ENCODE measurements around the gene PKNOX2. TPM values are rescaled to one million over a fixed set of nuclear protein-coding genes. Genes with fewer than 3 reads are reported as not detected.

PKNOX2 gene
- total and polyA plus RNA-seq, 4 experiments from 2014 or later: not detected

DNA sequence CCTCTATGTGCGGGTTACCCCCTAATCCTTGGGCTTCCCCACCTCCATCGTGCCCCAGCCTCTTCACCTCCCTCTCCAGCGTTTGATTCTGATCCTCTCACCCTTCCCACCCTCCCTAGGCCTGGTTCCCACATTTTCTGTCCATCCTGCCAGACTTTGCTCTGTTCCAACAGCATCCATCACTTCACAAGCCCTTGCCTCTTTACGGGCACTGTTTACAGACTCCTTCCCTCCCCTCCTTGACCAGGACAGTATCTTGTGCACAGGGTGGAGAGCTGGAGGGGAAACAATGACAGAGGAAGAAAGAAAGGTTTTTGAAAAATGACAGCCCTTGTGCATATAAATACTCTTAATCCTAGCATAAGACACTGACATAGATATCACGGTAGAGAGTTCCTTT is 301.1 kb downstream of the PKNOX2 start:
- Mint-ChIP-seq H3K27me3 (peaks cover 12 to 14% of the 10 kb centered on the region in 2 donors), H3K4me1 (no peaks in the 10 kb centered on the region), H3K4me3 (no peak overlapping the region), H3K36me3 (no peaks in the 10 kb centered on the region), H3K27ac (no peak overlapping the region), H3K9me3 (no peaks in the 10 kb centered on the region)
- no peaks in the 10 kb centered on the region for H3K4me1 ChIP-seq (ENCODE audit: insufficient read depth, low read length)
- no peak overlapping the region for H3K27ac ChIP-seq (ENCODE audit: low read depth, low read length)
- no peak for DNase-seq
- no peak overlapping the region for H3K4me3 ChIP-seq (ENCODE audit: low read length in 2 of 2)
- H3K9me3 ChIP-seq (ENCODE audit: control insufficient read depth in 1 of 2, low read length in 2 of 2): no peaks in the 10 kb centered on the region
- CTCF ChIA-PET (ENCODE audit: partially characterized antibody): interaction anchor here (4.4 kb wide), 1 partner anchor 12 kb away, joined by 16 read pairs; no protein-coding TSS in a partner anchor
- intact Hi-C loops (cut with micrococcal nuclease): no loop called here
- POLR2A ChIA-PET (ENCODE audit: partially characterized antibody): no interaction called here
- no peaks in the 10 kb centered on the region for H3K36me3 ChIP-seq (ENCODE audit: insufficient read depth, low read length)
- no peaks in the 10 kb centered on the region for H3K27me3 ChIP-seq (ENCODE audit: insufficient read depth, low read length)

DNA sequence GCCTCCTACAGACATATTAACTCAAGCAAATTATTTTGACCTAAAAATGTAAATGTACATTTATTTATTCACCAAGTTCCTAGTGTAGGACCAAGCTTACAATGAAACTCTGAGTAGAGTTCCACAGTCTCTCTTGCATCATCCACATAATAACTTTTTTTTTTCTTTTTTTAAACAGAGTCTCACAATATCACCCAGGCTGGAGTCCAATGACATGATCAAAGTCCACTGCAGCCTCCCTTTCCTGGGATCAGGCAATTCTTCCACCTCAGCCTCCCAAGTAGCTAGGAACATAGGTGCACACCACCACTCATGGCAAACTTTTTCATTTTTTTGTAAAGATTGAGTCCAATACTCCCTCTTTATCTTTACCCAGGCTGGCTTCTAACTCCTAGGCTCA is 303.5 kb downstream of the PKNOX2 start:
- DNase-seq: no peak
- H3K27ac Mint-ChIP-seq: no peak overlapping the region
- no peaks in the 10 kb centered on the region for H3K4me1 Mint-ChIP-seq
- H3K27me3 Mint-ChIP-seq: peaks cover 12 to 14% of the 10 kb centered on the region in 2 donors
- H3K36me3 Mint-ChIP-seq: no peaks in the 10 kb centered on the region
- H3K36me3 ChIP-seq (ENCODE audit: insufficient read depth, low read length): no peaks in the 10 kb centered on the region
- H3K27ac ChIP-seq (ENCODE audit: low read depth, low read length): no peak overlapping the region
- intact Hi-C loops (cut with micrococcal nuclease): no loop called here
- ChIA-PET POLR2A (ENCODE audit: partially characterized antibody) (no interaction called here), CTCF (ENCODE audit: partially characterized antibody) (interaction anchor here (4.4 kb wide), 1 partner anchor 15 kb away, joined by 16 read pairs; no protein-coding TSS in a partner anchor)
- no peak overlapping the region for H3K4me3 ChIP-seq (ENCODE audit: low read length in 2 of 2)
- H3K27me3 ChIP-seq (ENCODE audit: insufficient read depth, low read length): no peaks in the 10 kb centered on the region
- H3K9me3 Mint-ChIP-seq: no peaks in the 10 kb centered on the region
- no peaks in the 10 kb centered on the region for H3K9me3 ChIP-seq (ENCODE audit: control insufficient read depth in 1 of 2, low read length in 2 of 2)
- no peak overlapping the region for H3K4me3 Mint-ChIP-seq
- no peaks in the 10 kb centered on the region for H3K4me1 ChIP-seq (ENCODE audit: insufficient read depth, low read length)

DNA sequence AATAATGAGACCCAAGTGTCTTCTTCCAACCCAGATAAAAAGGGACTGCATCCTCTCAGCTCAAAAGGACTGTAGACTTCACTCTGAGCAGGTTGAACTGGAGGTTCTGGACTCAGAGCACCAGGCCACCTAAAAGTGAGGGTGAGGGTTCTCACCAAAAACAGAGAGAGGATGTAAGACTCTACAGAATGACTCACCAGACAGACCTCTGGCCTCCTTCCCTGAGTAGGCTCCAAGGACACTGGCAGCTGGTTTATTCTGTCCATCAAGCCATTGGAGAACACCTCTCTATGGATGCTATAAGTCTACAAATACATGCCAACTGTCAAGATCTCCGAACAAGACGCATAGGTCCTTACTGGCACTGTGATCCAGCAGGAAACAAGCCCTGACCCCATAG is 304.3 kb downstream of the PKNOX2 start:
- CTCF ChIA-PET (ENCODE audit: partially characterized antibody): no interaction called here
- Mint-ChIP-seq H3K27me3 (peaks cover 9% of the 10 kb centered on the region in 2 donors), H3K36me3 (no peaks in the 10 kb centered on the region), H3K9me3 (no peaks in the 10 kb centered on the region), H3K27ac (no peak overlapping the region), H3K4me1 (no peaks in the 10 kb centered on the region), H3K4me3 (no peak overlapping the region)
- H3K27me3 ChIP-seq (ENCODE audit: insufficient read depth, low read length): no peaks in the 10 kb centered on the region
- intact Hi-C loops (cut with micrococcal nuclease): no loop called here
- no peak overlapping the region for H3K4me3 ChIP-seq (ENCODE audit: low read length in 2 of 2)
- POLR2A ChIA-PET (ENCODE audit: partially characterized antibody): no interaction called here
- no peak overlapping the region for H3K27ac ChIP-seq (ENCODE audit: low read depth, low read length)
- no peak for DNase-seq
- no peaks in the 10 kb centered on the region for H3K9me3 ChIP-seq (ENCODE audit: control insufficient read depth in 1 of 2, low read length in 2 of 2)
- no peaks in the 10 kb centered on the region for H3K36me3 ChIP-seq (ENCODE audit: insufficient read depth, low read length)
- H3K4me1 ChIP-seq (ENCODE audit: insufficient read depth, low read length): no peaks in the 10 kb centered on the region

DNA sequence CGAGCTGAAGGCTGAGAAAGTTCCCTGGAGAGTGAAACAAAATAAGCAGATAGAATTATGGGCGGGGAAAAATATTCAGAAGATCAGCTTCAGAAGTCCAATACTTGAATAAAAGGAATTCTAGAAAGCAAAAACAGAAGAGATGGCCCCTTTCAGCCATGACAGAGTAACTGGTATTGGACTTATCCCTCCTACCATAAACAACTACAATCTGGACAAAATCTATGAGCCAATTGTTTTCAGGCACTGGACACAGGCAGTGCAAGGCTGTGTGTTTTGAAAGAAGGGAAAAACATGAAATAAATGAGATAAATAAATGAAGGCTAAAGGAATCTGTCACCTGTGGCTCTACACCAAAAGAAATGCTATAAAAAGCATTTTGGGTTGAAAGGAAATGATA is 305.8 kb downstream of the PKNOX2 start:
- POLR2A ChIA-PET (ENCODE audit: partially characterized antibody): no interaction called here
- Mint-ChIP-seq H3K9me3 (no peaks in the 10 kb centered on the region), H3K36me3 (no peaks in the 10 kb centered on the region), H3K4me1 (no peaks in the 10 kb centered on the region), H3K27me3 (peaks cover 6 to 10% of the 10 kb centered on the region in 2 donors), H3K4me3 (no peak overlapping the region), H3K27ac (no peak overlapping the region)
- no peaks in the 10 kb centered on the region for H3K36me3 ChIP-seq (ENCODE audit: insufficient read depth, low read length)
- no peaks in the 10 kb centered on the region for H3K9me3 ChIP-seq (ENCODE audit: control insufficient read depth in 1 of 2, low read length in 2 of 2)
- intact Hi-C loops (cut with micrococcal nuclease): no loop called here
- no peak overlapping the region for H3K4me3 ChIP-seq (ENCODE audit: low read length in 2 of 2)
- H3K27ac ChIP-seq (ENCODE audit: low read depth, low read length): no peak overlapping the region
- no peaks in the 10 kb centered on the region for H3K27me3 ChIP-seq (ENCODE audit: insufficient read depth, low read length)
- CTCF ChIA-PET (ENCODE audit: partially characterized antibody): no interaction called here
- no peaks in the 10 kb centered on the region for H3K4me1 ChIP-seq (ENCODE audit: insufficient read depth, low read length)
- DNase-seq: no peak

DNA sequence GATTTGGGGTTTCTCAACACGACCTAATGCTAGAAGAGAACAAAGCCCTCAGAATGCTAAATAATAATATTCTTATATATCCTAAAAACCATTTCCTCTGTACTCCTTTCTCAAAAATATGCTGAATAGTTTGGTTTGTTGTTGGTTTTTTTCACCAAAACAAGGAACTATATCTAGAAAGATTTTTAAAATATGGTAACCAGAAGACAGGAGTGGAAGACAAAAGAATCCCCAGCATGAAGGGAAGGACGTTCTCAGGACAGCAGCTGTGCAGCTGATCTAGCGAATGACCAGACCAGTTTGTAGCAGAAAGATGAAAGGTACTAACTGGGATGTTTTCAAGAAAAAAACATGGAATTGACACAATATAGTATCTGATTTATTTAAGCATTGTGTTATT is 312.2 kb downstream of the PKNOX2 start:
- Mint-ChIP-seq H3K9me3 (no peaks in the 10 kb centered on the region), H3K4me1 (no peaks in the 10 kb centered on the region), H3K36me3 (no peaks in the 10 kb centered on the region), H3K4me3 (no peak overlapping the region), H3K27me3 (peaks cover 2 to 4% of the 10 kb centered on the region in 2 donors), H3K27ac (no peak overlapping the region)
- no peak overlapping the region for H3K4me3 ChIP-seq (ENCODE audit: low read length in 2 of 2)
- no peak overlapping the region for H3K27ac ChIP-seq (ENCODE audit: low read depth, low read length)
- no peak for DNase-seq
- ChIA-PET POLR2A (ENCODE audit: partially characterized antibody) (no interaction called here), CTCF (ENCODE audit: partially characterized antibody) (no interaction called here)
- H3K36me3 ChIP-seq (ENCODE audit: insufficient read depth, low read length): no peaks in the 10 kb centered on the region
- intact Hi-C loops (cut with micrococcal nuclease): no loop called here
- H3K27me3 ChIP-seq (ENCODE audit: insufficient read depth, low read length): no peaks in the 10 kb centered on the region
- no peaks in the 10 kb centered on the region for H3K4me1 ChIP-seq (ENCODE audit: insufficient read depth, low read length)
- H3K9me3 ChIP-seq (ENCODE audit: control insufficient read depth in 1 of 2, low read length in 2 of 2): no peaks in the 10 kb centered on the region

DNA sequence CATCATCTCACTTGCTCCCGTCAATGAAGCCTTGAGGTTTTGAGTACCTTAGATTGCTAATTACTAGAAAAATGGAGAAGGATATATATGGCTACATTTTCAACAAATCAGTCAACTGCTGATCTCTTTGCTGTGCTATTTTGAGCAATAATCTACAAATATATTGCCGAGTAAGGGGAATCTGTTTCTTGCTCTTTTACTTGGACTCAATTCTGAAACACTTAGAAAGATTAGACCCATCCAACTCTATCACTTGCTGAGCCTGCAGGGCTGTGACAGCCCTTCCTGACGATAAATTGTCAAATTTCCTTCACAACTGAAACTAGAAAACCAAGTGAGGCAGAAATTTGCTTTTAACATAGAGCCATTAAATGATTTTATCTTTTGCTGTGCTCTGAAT is 314.6 kb downstream of the PKNOX2 start:
- no peak for DNase-seq
- CTCF ChIA-PET (ENCODE audit: partially characterized antibody): no interaction called here
- Mint-ChIP-seq H3K36me3 (no peaks in the 10 kb centered on the region), H3K4me3 (no peak overlapping the region), H3K9me3 (no peaks in the 10 kb centered on the region), H3K4me1 (no peaks in the 10 kb centered on the region), H3K27ac (no peak overlapping the region), H3K27me3 (peaks cover 4 to 9% of the 10 kb centered on the region in 2 donors)
- intact Hi-C loops (cut with micrococcal nuclease): no loop called here
- H3K27me3 ChIP-seq (ENCODE audit: insufficient read depth, low read length): no peaks in the 10 kb centered on the region
- no peaks in the 10 kb centered on the region for H3K9me3 ChIP-seq (ENCODE audit: control insufficient read depth in 1 of 2, low read length in 2 of 2)
- H3K36me3 ChIP-seq (ENCODE audit: insufficient read depth, low read length): no peaks in the 10 kb centered on the region
- no peak overlapping the region for H3K27ac ChIP-seq (ENCODE audit: low read depth, low read length)
- no peaks in the 10 kb centered on the region for H3K4me1 ChIP-seq (ENCODE audit: insufficient read depth, low read length)
- H3K4me3 ChIP-seq (ENCODE audit: low read length in 2 of 2): no peak overlapping the region
- POLR2A ChIA-PET (ENCODE audit: partially characterized antibody): no interaction called here

DNA sequence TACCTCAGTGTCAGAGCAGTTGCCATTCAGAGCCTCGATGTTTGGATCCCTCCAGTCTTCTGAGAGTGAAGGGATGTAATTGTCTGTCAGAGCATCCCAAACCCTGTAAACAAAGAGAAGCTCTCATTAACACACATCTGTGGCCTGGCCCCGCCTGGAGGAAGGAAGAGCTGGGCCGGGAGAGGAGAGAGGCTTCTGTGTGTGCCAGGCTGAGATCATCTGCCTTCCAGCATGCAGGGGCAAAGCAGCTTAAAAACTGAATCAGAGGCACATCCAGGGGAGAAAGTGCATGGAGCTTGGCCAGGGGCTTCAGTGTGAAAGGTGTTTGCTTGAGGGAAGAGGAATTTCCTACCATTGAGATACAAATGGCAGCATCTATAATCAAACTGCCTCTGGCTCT is 317.0 kb downstream of the PKNOX2 start:
- H3K27ac Mint-ChIP-seq: peak overlapping the region in 1 of 7 donors; percentile 32
- H3K4me3 Mint-ChIP-seq: no peak overlapping the region
- ChIA-PET CTCF (ENCODE audit: partially characterized antibody) (no interaction called here), POLR2A (ENCODE audit: partially characterized antibody) (no interaction called here)
- no peak overlapping the region for H3K27ac ChIP-seq (ENCODE audit: low read depth, low read length)
- intact Hi-C loops (cut with micrococcal nuclease): no loop called here
- no peaks in the 10 kb centered on the region for H3K4me1 ChIP-seq (ENCODE audit: insufficient read depth, low read length)
- no peaks in the 10 kb centered on the region for H3K9me3 Mint-ChIP-seq
- H3K27me3 ChIP-seq (ENCODE audit: insufficient read depth, low read length): no peaks in the 10 kb centered on the region
- no peaks in the 10 kb centered on the region for H3K36me3 Mint-ChIP-seq
- H3K4me1 Mint-ChIP-seq: no peaks in the 10 kb centered on the region
- no peak for DNase-seq
- H3K9me3 ChIP-seq (ENCODE audit: control insufficient read depth in 1 of 2, low read length in 2 of 2): no peaks in the 10 kb centered on the region
- H3K36me3 ChIP-seq (ENCODE audit: insufficient read depth, low read length): no peaks in the 10 kb centered on the region
- no peak overlapping the region for H3K4me3 ChIP-seq (ENCODE audit: low read length in 2 of 2)
- H3K27me3 Mint-ChIP-seq: peaks cover 4% of the 10 kb centered on the region in 2 donors

Measured in CD4-positive, alpha-beta memory T cell (primary cell).